ENCODE data around the gene ITGAX.
"Not testable (repeated sequence)": the region's sequence is repeated elsewhere in the genome, so short reads cannot be mapped to it uniquely, and the experiment has no call there.

The ITGAX gene

DNA sequence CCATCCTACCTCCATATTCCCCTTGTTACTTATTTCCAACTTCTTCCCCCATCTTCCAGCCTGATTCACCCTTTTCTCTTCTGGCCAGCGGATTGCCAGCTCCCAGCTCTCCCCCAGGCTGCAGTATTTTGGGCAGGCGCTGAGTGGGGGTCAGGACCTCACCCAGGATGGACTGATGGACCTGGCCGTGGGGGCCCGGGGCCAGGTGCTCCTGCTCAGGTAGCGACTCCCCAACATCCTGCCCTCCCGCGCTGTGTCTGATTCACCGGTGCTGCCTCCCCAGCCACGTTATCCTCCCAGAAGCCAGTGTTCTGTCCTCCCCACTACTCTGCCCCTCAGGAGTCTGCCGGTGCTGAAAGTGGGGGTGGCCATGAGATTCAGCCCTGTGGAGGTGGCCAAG lies 57.8 kb downstream of the ITGAX start:
- DNase-seq = no peak

DNA sequence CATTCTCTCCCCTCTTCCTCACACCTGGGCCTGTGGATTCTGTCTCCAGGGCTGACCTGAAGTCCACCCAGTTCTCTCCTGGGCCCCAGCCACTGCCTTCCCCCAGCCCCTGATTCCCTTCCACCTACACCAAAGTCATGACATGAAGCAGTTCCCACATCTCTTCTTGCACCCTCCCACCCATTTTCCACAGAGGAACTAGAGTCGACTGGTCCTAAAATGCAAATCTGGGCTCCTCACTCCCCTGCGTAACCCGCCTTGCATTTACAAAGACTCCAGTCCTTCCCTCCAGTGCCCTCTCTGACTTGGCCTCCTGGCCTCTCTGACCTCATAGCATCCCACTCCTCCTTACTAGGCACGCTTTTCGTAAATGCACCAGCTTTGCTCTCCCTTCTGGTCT lies 58.4 kb downstream of the ITGAX start:
- no peak for DNase-seq

- DNase-seq = no peak
Observed at GRCh38 chr16:31413943-31414342, 59.0 kb downstream of the ITGAX start.

DNA sequence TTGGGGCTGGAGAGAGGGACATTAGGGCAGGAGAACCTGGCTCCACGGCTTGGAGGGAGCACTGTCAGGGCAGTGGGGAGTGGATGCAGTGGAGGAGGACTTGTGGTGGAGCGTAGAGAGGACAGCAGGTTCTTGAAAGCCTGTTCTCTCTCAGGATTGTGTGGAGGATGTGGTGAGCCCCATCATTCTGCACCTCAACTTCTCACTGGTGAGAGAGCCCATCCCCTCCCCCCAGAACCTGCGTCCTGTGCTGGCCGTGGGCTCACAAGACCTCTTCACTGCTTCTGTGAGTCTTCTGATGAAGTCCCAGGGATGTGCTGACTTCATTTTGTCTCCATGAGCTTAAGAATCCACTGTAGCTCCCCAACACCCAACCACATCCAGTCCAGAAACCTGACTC lies 59.7 kb downstream of the ITGAX start:
- DNase-seq = no peak

- no peak for DNase-seq
Observed at GRCh38 chr16:31416371-31416770, 61.4 kb downstream of the ITGAX start.

DNA sequence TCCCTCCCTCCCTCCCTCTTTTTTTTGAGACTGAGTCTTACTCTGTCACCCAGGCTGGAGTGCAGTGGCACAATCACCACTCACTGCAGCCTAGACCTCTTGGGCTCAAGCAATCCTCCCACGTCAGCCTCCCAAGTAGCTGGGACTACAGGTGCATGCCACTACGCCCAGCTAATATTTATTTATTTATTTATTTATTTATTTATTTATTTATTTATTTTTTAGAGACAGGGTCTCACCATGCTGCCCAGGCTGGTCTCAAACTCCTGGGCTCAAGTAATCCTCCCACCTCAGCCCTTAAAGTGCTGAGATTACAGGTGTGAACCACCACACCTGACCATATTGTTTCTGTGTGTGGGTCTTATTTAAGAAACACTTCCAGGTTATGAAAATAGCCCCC lies 62.1 kb downstream of the ITGAX start:
- DNase-seq = not testable (repeated sequence)

GRCh38 chr16:31417916-31418315 lies 62.9 kb downstream of the ITGAX start:
- DNase-seq = no peak

DNA sequence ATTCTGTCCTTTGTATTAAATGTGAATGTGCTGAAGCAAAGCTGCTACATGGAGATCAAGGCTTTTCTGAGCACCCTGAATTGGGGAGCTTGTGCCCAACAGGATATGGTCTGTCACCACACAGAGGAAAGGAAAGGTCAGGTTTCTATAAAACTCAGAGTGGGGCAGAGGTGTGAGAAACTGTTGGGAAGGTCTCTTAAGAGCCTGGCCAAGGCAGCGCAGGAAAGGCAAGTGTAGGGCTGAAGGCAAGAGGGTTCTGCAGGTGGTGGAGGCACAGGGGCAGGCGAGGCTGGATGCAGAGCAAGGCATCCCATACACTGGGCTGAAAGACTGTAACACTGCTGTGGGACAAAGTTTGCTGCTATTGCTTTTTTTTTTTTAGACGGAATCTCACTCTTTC lies 65.1 kb downstream of the ITGAX start:
- DNase-seq = no peak

- no peak for DNase-seq
Observed at GRCh38 chr16:31421587-31421986, 66.6 kb downstream of the ITGAX start.

DNA sequence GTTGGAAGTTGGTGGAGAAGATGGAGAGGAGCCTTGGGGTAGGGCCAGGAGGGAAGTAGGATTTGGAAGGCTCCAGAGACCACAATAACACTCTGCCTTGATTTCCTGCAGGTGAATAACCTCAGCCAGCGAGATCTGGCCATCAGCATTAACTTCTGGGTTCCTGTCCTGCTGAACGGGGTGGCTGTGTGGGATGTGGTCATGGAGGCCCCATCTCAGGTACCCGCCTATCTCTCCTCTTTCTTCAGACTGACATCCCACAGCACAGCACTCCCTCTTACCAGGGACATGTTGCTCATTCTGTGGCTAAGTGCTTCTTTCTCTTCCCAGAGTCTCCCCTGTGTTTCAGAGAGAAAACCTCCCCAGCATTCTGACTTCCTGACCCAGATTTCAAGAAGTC lies 68.3 kb downstream of the ITGAX start:
- no peak for DNase-seq

DNA sequence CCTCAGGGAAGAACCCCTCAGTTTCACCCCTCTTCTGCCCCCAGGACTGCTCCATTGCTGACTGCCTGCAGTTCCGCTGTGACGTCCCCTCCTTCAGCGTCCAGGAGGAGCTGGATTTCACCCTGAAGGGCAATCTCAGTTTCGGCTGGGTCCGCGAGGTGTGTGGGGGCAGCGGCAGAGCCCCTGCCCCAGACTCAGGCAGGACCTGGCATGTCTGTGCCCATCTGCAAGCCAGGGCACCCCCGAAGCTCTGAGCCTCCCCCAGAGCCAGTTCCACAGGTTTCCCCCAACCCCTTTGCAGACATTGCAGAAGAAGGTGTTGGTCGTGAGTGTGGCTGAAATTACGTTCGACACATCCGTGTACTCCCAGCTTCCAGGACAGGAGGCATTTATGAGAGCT lies 68.8 kb downstream of the ITGAX start:
- no peak for DNase-seq

GRCh38 chr16:31427441-31428278 lies 72.7 kb downstream of the ITGAX start:
- peak; percentile 78 for DNase-seq

GRCh38 chr16:31428279-31428597 lies 73.3 kb downstream of the ITGAX start, which contains the start of gene COX6A2:
TSS of gene COX6A2 (minus strand) at chr16:31428360. CDS start at chr16:31428325, 35 bp downstream.
- peak; percentile 53 for DNase-seq

GRCh38 chr16:31428638-31429247 lies 73.8 kb downstream of the ITGAX start:
- no peak for DNase-seq

DNA sequence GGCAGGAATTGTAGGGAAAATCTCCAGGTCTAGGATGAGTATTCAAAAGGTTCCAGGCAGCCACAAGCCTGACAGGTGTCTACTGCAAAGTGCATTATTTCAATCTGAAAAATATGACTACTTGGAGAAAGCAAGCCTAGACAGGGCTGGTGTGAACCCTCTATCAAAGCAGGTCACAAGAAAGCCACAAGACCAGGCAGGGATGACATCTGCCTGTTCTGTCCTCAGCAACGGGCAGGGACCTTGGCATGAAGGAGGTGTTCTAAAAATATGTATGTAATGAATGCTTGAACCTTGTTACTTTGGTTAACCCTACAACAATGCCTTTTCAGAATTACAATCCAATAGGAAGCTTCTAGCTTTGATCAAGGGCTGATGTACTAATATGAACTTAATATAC lies 74.3 kb downstream of the ITGAX start:
- no peak for DNase-seq

DNA sequence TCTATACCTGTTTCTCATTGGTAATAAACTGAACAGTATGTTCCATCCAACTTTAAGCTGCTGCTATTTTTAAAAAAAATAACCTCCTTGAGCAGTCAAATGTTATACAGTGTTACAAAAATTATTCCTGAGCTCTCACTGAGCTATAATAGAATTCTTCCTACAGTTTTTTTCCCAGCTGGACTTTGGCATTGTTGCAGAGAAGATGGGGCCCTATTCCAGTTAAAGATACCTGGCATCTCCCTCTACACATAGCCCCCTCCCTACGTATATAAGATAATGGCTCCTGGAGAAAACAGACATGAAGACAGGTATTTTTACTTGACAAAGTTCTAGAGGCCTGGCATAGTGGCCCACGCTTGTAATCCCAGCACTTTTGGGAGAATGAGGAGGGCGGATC lies 74.8 kb downstream of the ITGAX start:
- DNase-seq = no peak

DNA sequence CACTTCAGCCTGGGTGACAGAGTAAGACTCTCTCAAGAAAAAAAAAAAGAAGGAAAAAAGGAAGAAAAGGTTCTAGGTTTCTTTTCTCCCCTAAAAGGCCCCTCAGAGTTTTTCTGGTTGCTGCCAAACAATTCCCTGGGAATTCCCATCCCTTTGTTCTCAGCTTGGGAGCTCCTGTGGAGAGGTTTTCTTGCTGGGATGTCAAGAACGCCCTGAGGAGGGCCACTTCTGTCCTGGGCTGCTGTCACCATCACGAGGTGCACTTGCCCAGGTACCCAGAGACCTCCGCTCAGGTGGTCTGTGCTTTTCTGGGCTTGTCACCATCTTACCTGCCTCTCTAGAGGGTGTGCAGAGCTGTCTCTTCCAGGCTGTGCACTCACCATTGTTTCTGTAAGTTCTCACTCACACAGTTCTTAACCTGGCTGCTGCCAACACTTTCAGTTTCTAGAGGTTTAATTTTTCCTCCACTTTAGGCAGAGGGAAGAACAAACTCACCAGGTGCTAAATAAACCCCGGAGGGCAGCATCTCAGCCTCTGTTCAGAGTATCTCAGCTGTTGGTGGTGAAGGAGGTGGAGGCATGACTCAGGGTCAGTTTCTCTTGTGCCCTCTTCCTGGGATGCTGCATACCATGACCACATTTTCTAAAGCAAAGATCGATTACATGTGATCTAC lies 75.5 kb downstream of the ITGAX start:
- no peak for DNase-seq
